Neuron (in vitro differentiated cells): Measurements from ENCODE around the gene FNDC5.
A peak's percentile ranks its signal among the peaks of the same experiment; 100 is the strongest.

ENCODE experiments used
- H2AFZ ChIP-seq: one replicate; pipeline ENCODE4 v1.6.1; 2013; ENCODE audit warnings: low read depth, mild to moderate bottlenecking, inconsistent platforms, low read length, moderate library complexity
- H3K27me3 ChIP-seq: one replicate; pipeline ENCODE4 v1.6.1; 2013; ENCODE audit warnings: low read length; ENCODE audit not compliant: insufficient read depth
- H3K36me3 ChIP-seq: one replicate; pipeline ENCODE4 v1.6.1; 2013; ENCODE audit warnings: low read length; ENCODE audit not compliant: insufficient read depth
- H3K4me1 ChIP-seq: one replicate; pipeline ENCODE4 v1.6.1; 2013; ENCODE audit warnings: low read length; ENCODE audit not compliant: insufficient read depth
- H3K4me3 ChIP-seq: 2 replicates; pipeline ENCODE4 v1.5.1; 2013; ENCODE audit warnings: mild to moderate bottlenecking, low read length, moderate library complexity
- H3K9me3 ChIP-seq: one replicate; pipeline ENCODE4 v1.6.1; 2013; ENCODE audit warnings: low read length

Gene FNDC5

DNA sequence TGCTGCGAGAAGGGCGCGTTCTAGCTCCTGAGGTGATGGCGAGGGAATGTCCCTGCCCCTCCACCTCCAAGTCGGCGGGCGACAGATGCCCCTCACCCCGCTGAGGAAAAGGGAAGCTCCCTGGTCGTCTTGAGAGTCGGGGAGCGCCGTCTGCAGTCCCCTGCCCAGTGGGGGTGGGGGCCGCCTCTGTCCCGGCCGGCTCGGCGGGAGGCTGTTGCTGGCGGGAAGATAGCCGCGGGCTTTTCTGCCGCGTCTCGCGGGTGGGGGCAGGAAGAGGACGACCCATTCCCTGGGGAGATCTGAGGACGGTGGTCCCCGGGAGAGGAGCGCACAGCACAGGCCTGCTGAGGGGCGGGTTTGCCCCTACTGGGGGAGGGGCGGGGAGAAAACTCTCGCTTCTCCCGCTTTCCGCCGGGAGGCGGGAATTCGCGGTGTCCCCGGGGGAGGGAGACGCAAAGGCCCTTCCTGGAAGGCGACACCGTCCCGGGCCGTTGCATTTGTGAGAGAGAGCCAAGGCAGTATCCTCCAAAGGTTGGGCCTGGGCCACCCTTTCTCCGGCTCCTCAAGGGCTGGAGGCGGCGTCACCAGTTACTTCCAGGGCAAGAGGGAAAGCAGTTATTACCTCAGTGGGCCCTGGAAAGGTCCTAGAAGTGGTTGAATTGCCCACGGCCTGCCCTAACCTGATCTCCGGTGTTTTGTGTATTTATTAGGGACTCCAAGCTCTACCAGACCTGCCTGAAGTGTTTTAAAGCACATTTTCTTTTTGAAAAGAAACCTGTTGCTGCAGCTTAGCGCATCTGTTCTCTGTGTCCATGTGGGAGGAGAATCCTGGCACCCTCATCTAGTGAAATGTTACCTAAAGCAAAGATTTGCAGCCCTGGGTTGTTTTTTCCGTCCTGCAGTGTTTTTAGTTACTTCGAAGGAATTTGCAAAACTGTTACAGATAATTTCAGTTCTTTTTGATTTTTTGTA, 52.6 kb downstream of the FNDC5 start:
- H2AFZ ChIP-seq = peak overlapping the region; percentile 52
- peaks cover 5% of the 10 kb centered on the region for H3K36me3 ChIP-seq
- no peaks in the 10 kb centered on the region for H3K27me3 ChIP-seq
- H3K9me3 ChIP-seq = no peaks in the 10 kb centered on the region
- H3K4me3 ChIP-seq = peak overlapping the region; percentile 97
- H3K4me1 ChIP-seq = peaks cover 12% of the 10 kb centered on the region

GRCh38 chr1:32817159-32817814, 53.4 kb downstream of the FNDC5 start, which contains the start of the genes S100PBP and YARS1:
S100PBP (plus strand) TSS chr1:32817653; CDS start chr1:32826100, 8,447 bp downstream.
YARS1 (minus strand) TSS chr1:32817358; CDS start chr1:32817244, 114 bp downstream.
- peaks cover 5% of the 10 kb centered on the region for H3K36me3 ChIP-seq
- H3K4me1 ChIP-seq = peaks cover 12% of the 10 kb centered on the region
- no peaks in the 10 kb centered on the region for H3K9me3 ChIP-seq
- no peaks in the 10 kb centered on the region for H3K27me3 ChIP-seq
- H3K4me3 ChIP-seq = peak within 1 kb of the TSS; percentile 97
- H2AFZ ChIP-seq = peak within 1 kb of the TSS; percentile 55

DNA sequence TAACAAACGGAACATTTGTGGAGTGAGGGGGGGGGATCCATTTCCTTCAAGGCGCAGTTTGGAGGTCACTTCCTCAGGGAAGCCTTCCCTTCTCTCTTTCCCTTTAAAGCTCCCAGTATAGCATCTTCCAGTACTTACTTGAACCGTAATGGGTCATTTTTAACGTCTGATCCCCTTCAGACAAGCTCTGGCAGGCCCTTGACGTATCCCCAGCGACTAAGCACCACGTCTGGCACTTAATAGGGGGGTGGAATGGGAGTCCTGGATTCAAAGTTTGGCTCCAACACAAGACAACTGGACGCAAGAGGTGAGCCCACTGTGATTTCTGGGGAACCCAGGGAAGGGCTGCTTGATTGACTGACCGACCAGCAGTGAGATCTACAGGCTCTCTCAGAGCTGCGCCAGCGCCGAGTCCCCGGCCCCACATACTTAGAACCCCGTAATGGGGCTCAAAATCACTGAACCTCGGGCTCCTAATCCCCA, 54.0 kb downstream of the FNDC5 start:
- Histone ChIP-seq H3K27me3 (no peaks in the 10 kb centered on the region), H3K9me3 (no peaks in the 10 kb centered on the region), H3K4me3 (peak overlapping the region; percentile 97), H3K36me3 (peaks cover 8% of the 10 kb centered on the region), H2AFZ (peak overlapping the region; percentile 55), H3K4me1 (peaks cover 12% of the 10 kb centered on the region)

- peaks cover 10% of the 10 kb centered on the region for H3K4me1 ChIP-seq
- no peaks in the 10 kb centered on the region for H3K9me3 ChIP-seq
- no peak overlapping the region for H3K4me3 ChIP-seq
- peaks cover 25% of the 10 kb centered on the region for H3K36me3 ChIP-seq
- no peaks in the 10 kb centered on the region for H3K27me3 ChIP-seq
- H2AFZ ChIP-seq = no peak overlapping the region
Measured at GRCh38 chr1:32813941-32814739, 56.6 kb downstream of the FNDC5 start.
